SJSA1 (cell line): Measurements from ENCODE around the gene IL4R. TPM values are rescaled to one million over a fixed set of nuclear protein-coding genes. Genes with fewer than 3 reads are reported as not detected.

Experiments used
- DNase-seq, 2 experiments: peaks; one replicate each; pipeline ENCODE4 v3.0.0-alpha.2; 2015 to 2020; ENCODE audit warnings: low spot score in 2 of 2, low read depth in 1 of 2
- H3K27ac ChIP-seq: fragments of 250-450 bp; sonication (Bioruptor Pico); 2 replicates; pipeline ENCODE4 v1.5.1; 2020; ENCODE audit warnings: mild to moderate bottlenecking, moderate library complexity
- H3K27me3 ChIP-seq: fragments of 250-450 bp; sonication (Bioruptor Pico); replicated peaks from 2 replicates; pipeline ENCODE4 v1.5.1; 2020; ENCODE audit warnings: mild to moderate bottlenecking, moderate library complexity
- H3K36me3 ChIP-seq: fragments of 250-450 bp; sonication (Bioruptor Pico); 2 replicates; pipeline ENCODE4 v1.5.1; 2020; ENCODE audit warnings: mild to moderate bottlenecking
- H3K4me1 ChIP-seq: fragments of 250-450 bp; sonication (Bioruptor Pico); replicated peaks from 2 replicates; pipeline ENCODE4 v1.6.1; 2021; ENCODE audit warnings: mild to moderate bottlenecking
- H3K4me3 ChIP-seq: fragments of 250-450 bp; sonication (Bioruptor Pico); 2 replicates; pipeline ENCODE4 v1.5.1; 2020; ENCODE audit warnings: mild to moderate bottlenecking
- H3K9me3 ChIP-seq: fragments of 250-450 bp; sonication (Bioruptor Pico); replicated peaks from 2 replicates; pipeline ENCODE4 v1.5.1; 2020; ENCODE audit warnings: mild to moderate bottlenecking
- total RNA-seq: library from RNA; depleted of rRNA; stranded (reverse); fragments of >200 nt; shearing (Covaris generic); gene quantifications from 2 replicates; pipeline ENCODE4 v1.2.3, GENCODE V29; 2014

The IL4R gene
- total RNA-seq, 1 experiment from 2014 or later, result 5.1 TPM

DNA sequence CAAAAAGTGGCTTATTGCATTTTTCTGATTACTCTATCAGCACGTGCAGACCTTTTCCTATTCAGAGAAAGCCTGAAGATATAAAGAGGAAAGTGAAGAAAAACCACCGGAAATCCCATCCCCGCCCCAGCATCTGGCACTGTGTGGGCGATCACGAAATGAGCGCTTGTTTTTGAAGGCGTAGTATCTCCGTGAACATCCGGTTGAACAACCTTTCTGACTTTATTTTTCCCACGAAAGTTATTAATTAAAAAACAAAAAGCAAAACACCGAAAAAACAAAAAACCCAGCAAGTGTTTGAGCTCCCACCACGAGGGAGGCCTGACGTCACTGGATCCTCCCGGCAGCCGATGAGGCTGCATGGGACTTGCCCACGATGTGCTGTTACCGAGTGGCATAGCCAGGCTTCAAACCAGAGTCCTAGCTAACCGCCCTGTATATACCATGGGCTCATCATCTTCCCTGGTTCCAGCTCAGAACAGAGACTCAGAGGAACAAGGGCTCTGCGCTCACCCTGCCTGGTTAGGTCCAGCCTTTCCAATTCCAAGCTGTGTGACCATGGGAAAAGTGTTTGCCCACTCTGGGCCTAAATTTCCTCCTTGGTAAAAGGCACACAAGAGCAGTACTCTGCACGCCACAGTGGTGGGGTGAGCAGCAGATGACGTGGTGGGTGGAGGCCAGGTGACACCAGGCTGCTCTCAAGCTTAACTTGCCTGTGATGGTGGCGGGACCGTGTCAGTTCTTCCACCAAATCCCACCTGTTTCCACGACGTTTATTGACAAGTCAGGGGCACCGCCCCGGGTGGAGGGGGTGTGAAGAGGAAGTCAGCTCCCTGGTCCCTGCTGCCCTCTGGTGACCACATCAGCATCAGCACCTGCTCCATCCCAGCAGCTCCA lies 53.9 kb downstream of the IL4R start:
- no peaks in the 10 kb centered on the region for H3K27me3 ChIP-seq
- DNase-seq, result peak; percentile 26 to 70
- no peak overlapping the region for H3K27ac ChIP-seq
- no peak overlapping the region for H3K4me3 ChIP-seq
- H3K9me3 ChIP-seq, result no peaks in the 10 kb centered on the region
- no peaks in the 10 kb centered on the region for H3K36me3 ChIP-seq
- peaks cover 15% of the 10 kb centered on the region for H3K4me1 ChIP-seq

DNA sequence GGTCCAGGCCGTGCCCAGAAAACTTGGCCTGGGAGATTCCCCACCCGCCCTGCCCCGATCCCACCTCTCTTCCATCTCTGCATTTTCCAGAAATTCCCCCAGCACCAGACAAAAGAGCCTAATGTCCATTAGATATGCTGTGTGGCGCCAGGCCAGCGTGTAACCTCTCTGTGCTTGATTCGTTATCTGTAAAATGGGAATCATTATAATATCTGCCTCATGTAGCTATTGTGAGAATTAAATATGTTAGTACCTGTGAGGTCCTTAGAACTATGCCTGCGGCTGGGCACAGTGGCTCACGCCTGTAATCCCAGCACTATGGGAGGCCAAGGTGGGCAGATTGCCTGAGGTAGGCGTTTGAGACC lies 54.6 kb downstream of the IL4R start:
- Histone ChIP-seq H3K4me1 (peaks cover 15% of the 10 kb centered on the region), H3K27me3 (no peaks in the 10 kb centered on the region), H3K36me3 (no peaks in the 10 kb centered on the region), H3K27ac (no peak overlapping the region), H3K4me3 (no peak overlapping the region), H3K9me3 (no peaks in the 10 kb centered on the region)
- no peak for DNase-seq

DNA sequence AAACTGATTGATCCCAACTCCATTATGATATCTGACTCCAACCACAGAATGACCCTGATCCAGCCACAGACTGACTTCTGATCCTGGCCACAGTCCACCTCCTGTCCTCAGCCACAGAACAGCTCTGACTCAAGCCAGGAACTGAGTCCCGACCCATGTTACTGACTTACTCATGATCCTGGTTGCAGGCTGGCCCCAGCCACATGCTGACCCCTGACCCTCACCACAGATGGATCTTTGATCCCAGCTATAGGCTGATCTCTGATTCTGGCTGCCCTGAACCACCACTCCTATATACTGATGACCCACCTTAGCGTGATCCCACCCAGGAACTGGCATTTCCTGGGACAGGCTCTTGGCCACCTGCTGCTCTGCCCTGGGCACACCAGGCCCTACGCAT lies 56.0 kb downstream of the IL4R start:
- Histone ChIP-seq H3K4me1 (peaks cover 15% of the 10 kb centered on the region), H3K36me3 (no peaks in the 10 kb centered on the region), H3K27ac (no peak overlapping the region), H3K27me3 (no peaks in the 10 kb centered on the region), H3K9me3 (no peaks in the 10 kb centered on the region), H3K4me3 (no peak overlapping the region)
- no peak for DNase-seq

DNA sequence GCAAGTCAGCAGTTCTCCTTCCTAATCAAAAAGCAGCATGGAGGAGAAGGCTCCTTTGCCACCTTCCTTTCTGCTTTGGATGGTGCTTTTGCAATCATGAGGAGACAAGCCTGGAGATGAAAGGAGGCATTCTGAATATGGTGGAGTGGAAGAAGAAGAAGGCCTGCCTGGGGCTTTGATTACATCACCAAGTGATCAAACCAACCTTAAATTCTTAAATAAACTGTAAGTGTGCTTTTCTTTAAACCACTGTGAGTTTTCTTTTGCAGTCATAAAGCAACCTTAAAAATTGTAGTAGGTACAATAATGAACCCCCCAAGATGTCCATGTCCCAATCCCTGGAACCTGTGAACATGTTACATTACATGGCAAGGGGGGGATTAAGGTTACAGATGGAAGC lies 56.5 kb downstream of the IL4R start:
- Histone ChIP-seq H3K9me3 (no peaks in the 10 kb centered on the region), H3K27ac (no peak overlapping the region), H3K4me1 (peaks cover 9% of the 10 kb centered on the region), H3K27me3 (no peaks in the 10 kb centered on the region), H3K36me3 (no peaks in the 10 kb centered on the region), H3K4me3 (no peak overlapping the region)
- no peak for DNase-seq

DNA sequence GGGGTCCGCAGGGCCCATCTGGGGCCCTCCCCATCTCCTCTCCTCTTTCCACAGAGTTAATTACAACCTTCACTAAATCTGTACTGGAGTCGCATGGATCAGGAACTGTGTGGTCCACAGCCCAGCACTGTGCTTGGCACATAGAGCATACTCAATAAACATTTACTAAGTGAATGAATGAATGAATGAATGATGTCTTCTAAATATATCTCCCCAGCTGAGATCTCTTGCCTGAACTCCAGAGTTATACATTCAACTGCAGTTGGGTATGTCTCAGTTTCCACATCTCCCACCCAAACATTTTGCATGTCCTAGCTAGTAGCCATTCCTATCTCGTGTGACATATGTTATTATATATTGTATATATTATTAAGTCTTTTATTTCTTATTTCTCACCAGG lies 59.5 kb downstream of the IL4R start:
- no peak for DNase-seq
- no peaks in the 10 kb centered on the region for H3K36me3 ChIP-seq
- no peaks in the 10 kb centered on the region for H3K9me3 ChIP-seq
- no peak overlapping the region for H3K4me3 ChIP-seq
- H3K27ac ChIP-seq, result no peak overlapping the region
- no peaks in the 10 kb centered on the region for H3K4me1 ChIP-seq
- H3K27me3 ChIP-seq, result no peaks in the 10 kb centered on the region; the same call in 1 of the 2 replicates

DNA sequence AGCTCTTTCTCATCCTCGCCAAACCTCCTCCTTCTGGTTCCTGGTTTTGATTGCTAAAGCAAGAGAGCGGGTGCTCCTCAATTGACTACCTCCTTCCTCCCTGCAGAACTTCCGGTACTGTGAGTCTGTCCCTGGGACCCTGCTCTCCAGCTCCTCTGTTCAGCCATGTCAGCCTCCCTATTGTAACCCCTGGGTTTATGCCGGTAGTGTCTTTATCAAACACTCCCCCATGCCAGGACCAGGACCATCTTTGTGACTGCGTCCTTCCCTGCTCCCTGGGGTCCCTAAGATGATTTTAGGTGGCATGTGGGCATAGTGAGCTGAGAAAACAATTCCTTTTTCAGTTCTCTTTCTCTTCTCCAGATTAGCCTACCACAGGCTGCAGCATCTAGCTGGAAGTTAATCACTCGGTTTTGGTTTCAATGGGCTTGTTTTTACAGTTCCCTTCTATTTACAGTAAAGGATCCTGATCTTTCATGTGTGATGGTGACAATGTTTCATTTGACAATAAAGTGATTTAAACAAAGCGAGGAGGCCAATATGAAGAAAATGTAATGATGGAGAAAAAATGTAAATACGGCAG lies 60.5 kb downstream of the IL4R start:
- Histone ChIP-seq H3K36me3 (no peaks in the 10 kb centered on the region), H3K4me1 (no peaks in the 10 kb centered on the region), H3K27ac (no peak overlapping the region), H3K4me3 (no peak overlapping the region), H3K9me3 (no peaks in the 10 kb centered on the region), H3K27me3 (no peaks in the 10 kb centered on the region; the same call in 1 of the 2 replicates)
- no peak for DNase-seq

DNA sequence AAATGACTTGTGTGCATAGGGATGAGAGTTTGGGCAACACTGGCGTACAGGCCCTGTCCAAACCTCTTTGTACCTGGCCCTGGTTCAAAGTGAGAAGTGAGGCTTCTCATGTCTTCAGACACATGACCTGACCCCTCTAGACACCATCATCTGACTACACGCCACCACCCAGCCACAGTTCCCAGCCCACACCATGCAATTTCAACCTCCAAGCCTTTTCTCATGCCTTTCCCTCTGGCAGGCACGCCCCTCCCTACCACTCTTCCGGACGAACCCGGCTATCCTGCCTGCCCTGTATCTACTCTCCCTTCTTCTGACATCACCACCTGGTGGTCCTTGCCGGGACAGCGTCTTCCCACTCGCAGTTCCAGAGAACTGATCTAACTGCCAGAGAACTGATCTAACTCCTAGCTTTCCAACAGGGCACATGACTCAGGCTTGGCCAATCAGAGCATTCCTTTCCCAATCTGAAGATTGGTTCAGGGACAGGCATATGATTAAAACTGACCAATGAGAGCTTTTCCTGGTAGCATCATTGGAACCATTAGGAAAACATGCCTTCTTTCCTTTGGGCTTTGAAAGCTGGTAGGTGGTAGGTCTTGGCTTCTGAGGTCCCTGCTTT lies 61.1 kb downstream of the IL4R start:
- no peaks in the 10 kb centered on the region for H3K36me3 ChIP-seq
- H3K27ac ChIP-seq, result no peak overlapping the region
- H3K27me3 ChIP-seq, result no peaks in the 10 kb centered on the region; the same call in 1 of the 2 replicates
- no peak overlapping the region for H3K4me3 ChIP-seq
- H3K4me1 ChIP-seq, result no peaks in the 10 kb centered on the region
- peak; percentile 58 to 73 for DNase-seq
- no peaks in the 10 kb centered on the region for H3K9me3 ChIP-seq

DNA sequence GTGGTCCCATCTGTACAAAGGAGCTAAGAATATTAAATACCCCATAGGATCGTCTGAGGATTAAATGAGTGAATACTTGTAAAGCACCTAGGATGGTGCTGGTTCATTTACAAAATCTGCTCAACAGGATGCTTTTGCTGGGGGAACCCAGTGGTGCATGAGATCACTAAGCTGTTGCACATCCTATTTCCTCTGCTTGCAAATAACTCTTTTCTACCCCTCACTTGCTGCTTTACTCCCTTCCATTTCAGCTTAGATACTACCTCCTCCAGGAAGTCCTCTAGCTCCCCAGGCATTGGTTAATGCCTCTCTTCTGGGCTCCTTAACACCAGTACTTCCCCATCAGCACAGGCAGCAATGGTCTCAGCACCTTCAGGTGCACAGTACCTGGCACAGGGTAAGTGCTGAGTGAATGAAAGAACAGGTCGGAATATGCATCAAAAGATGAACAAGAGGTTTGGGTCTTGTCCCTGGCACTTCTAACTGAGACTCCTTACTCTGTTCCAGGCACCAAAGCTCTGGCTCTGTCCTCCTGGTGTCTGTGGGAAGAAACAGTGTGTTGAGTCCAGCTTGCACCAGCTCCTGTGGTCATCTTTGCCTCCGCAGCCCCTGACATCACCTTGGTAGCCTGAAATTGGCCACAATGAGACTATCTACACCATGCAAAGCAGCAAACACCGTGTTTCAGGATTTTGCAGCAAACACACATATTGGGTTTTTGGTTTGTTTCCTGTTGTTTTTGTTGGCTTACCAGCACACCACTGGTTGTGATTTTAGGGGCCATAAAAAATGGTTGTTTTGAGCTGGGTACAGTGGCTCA lies 64.1 kb downstream of the IL4R start:
- Histone ChIP-seq H3K4me3 (no peak overlapping the region), H3K4me1 (no peaks in the 10 kb centered on the region), H3K27ac (no peak overlapping the region), H3K9me3 (no peaks in the 10 kb centered on the region), H3K27me3 (no peaks in the 10 kb centered on the region; the same call in 1 of the 2 replicates), H3K36me3 (no peaks in the 10 kb centered on the region)
- DNase-seq, result no peak

DNA sequence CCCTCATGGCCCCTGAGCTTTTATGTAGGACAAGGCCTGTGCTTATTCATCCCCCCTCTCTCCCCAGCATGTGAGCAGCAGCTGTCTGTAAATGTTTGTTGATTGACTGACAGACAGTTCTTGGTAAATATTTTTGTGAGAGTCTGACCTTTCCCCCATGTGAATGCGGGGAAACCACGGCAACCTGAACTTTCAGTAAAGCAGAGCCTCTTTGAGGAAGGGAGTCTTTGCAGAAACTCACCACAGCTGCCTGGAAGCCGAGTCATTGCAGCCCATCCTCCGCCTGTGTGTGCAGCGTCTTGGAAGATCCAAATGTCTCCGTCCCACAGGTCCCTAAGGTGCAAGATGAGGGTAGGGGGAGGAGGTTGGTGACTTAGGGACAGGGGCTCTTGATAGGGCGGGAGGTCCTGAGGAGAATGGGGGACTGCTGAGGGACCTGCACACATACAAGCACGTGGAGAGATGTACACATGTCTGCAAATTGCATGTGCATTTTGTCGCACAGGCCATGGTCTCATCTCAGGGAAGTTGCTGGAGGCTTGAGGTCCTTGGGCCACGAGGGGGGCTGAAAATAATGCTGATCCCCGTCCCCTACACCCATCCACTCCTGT lies 65.2 kb downstream of the IL4R start:
- DNase-seq, result no peak
- Histone ChIP-seq H3K36me3 (no peaks in the 10 kb centered on the region), H3K4me3 (no peak overlapping the region), H3K9me3 (no peaks in the 10 kb centered on the region), H3K27me3 (no peaks in the 10 kb centered on the region; the same call in 1 of the 2 replicates), H3K27ac (no peak overlapping the region), H3K4me1 (no peaks in the 10 kb centered on the region)

DNA sequence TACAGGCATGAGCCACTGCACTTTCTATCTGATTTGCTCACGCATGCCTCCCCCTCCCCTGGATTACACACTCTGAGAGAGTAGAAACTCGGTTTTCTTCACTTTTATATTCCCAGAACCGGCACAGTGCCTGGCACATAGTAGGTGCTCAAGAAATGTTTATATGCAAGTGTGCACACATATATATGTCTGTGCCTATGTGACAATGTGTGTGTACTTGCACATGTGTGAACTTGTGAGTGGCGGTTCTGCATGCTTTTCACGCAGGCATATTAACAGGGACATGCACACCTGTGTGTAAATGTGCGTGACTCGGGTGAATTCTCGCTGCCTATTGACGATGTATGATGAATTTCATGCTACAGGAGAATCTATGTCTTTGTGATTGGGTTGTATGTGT lies 66.1 kb downstream of the IL4R start:
- Histone ChIP-seq H3K27me3 (peaks cover 3% of the 10 kb centered on the region; the same call in 1 of the 2 replicates), H3K9me3 (no peaks in the 10 kb centered on the region), H3K4me1 (no peaks in the 10 kb centered on the region), H3K27ac (no peak overlapping the region), H3K36me3 (no peaks in the 10 kb centered on the region), H3K4me3 (no peak overlapping the region)
- no peak for DNase-seq

DNA sequence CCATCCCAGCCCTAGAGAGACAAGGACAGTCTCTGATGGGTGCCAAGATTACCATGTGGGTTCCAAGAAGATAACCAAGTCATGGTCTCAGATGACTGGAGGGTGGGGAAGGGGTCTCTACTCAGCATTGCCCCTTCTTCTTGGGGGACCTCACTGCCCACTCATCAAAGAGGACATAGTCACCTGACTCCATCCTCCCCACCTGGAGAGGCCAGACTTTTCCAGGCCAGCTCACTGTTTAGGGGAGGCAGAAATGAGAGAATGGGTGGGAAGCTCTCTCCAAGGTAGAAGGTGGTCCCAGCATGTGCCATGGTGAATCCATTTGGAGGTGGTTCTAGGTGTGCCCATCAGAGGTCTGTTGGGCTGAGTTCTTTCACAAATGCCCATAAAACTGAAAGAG lies 67.5 kb downstream of the IL4R start:
- Histone ChIP-seq H3K4me3 (no peak overlapping the region), H3K27me3 (peaks cover 4% of the 10 kb centered on the region; the same call in 1 of the 2 replicates), H3K27ac (no peak overlapping the region), H3K9me3 (no peaks in the 10 kb centered on the region), H3K4me1 (no peaks in the 10 kb centered on the region), H3K36me3 (no peaks in the 10 kb centered on the region)
- DNase-seq, result no peak

DNA sequence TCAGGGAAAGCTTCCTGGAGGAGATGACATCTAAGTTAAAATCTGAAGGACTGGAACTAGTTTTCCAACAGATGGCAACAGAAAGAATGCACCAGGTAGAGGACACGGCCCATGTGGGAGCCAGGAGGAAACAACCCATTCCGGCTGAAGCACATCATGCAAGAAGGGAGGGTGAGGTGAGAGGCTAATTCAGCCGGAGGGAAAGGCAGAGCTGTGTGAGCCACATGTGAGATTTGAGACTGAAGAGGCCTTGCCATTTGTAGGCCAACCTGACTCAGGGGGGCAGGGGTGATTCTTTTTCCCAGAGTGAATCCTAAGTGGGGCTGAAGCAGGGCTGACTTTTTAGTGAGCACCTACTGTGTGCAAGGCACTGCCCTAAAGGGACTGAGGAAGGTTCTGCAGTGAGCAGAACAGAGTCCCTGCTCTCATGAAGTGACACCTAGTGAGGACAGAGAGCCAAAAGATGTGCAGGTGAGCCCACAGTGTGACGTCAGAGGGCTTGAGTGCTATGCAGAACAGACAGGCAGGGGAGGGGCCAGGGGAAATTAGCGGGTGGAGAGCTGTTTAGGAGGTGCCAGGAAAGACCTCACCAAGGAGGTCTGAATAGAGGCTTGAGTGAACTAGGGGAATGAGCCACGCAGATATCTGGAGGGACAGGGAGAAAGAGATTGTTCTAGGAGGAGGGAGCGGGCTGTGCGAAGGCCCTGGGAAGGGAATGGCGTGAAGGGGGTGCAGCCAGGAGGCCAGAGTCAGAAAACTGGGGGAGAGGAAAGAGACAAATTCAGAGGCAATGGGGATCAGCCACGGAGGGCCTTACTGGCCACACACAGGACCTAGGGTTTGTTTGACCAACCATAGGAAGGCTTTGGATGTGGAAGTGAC lies 68.4 kb downstream of the IL4R start:
- Histone ChIP-seq H3K4me3 (no peak overlapping the region), H3K27ac (no peak overlapping the region), H3K9me3 (no peaks in the 10 kb centered on the region), H3K36me3 (no peaks in the 10 kb centered on the region), H3K27me3 (peaks cover 4% of the 10 kb centered on the region; the same call in 1 of the 2 replicates), H3K4me1 (no peaks in the 10 kb centered on the region)
- DNase-seq, result no peak
